K562 (cell line): Measurements from ENCODE around the gene PIK3R6.

Experiments
- BCL6 ChIP-seq: fragments of 250-450 bp; sonication (Bioruptor Pico); IDR thresholded peaks from 2 replicates; pipeline ENCODE4 v1.4.0; 2020
- CTCF ChIP-seq, 3 experiments: IDR thresholded peaks in 2 of 3; conservative IDR thresholded peaks in 1 of 3; 2 replicates each; pipeline ENCODE4 v1.5.1; 2011 to 2012; ENCODE audit warnings: low read length in 3 of 3, mild to moderate bottlenecking in 3 of 3, control low read depth in 2 of 3, improper control_type of control experiment in 1 of 3, inconsistent platforms in 1 of 3, low read depth in 1 of 3, mixed read lengths in 1 of 3, moderate library complexity in 1 of 3; ENCODE audit not compliant: insufficient read depth in 2 of 3
- DDX20 ChIP-seq: fragments of 450-650 bp; IDR thresholded peaks from 2 replicates; pipeline ENCODE4 v1.6.1; 2016; ENCODE audit warnings: missing genetic modification characterization, low read depth, mild to moderate bottlenecking, missing compliant biosample characterization, moderate library complexity
- GTF2F1 ChIP-seq: IDR thresholded peaks from 2 replicates; pipeline ENCODE4 v1.6.1; 2011; ENCODE audit warnings: low read depth, low read length, improper control_type of control experiment
- HDAC2 ChIP-seq: fragments of 450-650 bp; IDR thresholded peaks from 2 replicates; pipeline ENCODE4 v1.6.1; 2016; ENCODE audit warnings: mild to moderate bottlenecking
- KAT8 ChIP-seq: fragments of 450-650 bp; IDR thresholded peaks from 2 replicates; pipeline ENCODE4 v1.6.1; 2016; ENCODE audit warnings: low read depth, mild to moderate bottlenecking
- KLF1 ChIP-seq: fragments of 450-650 bp; IDR thresholded peaks from 2 replicates; pipeline ENCODE4 v1.6.1; 2016; ENCODE audit warnings: missing genetic modification characterization, missing compliant biosample characterization
- POLR2A ChIP-seq: fragments of 450-650 bp; conservative IDR thresholded peaks from 2 replicates; pipeline ENCODE4 v1.6.1; 2016
- RFX5 ChIP-seq: IDR thresholded peaks from 2 replicates; pipeline ENCODE4 v1.6.1; 2011; ENCODE audit warnings: low read depth, mild to moderate bottlenecking, improper control_type of control experiment, low read length
- SMC3 ChIP-seq: conservative IDR thresholded peaks from 2 replicates; pipeline ENCODE4 v1.6.1; 2011; ENCODE audit warnings: low read depth, low read length, improper control_type of control experiment; ENCODE audit not compliant: insufficient read depth
- ZNF3 ChIP-seq: fragments of 250-450 bp; sonication (Bioruptor Pico); IDR thresholded peaks from 2 replicates; pipeline ENCODE4 v1.5.0; 2021; ENCODE audit warnings: mild to moderate bottlenecking, moderate library complexity

- no peak for TF ChIP-seq CTCF (IDR thresholded peaks at IDR 0.05 in 2 of 3, conservative IDR thresholded peaks at IDR 0.05 in 1 of 3; ENCODE audit: insufficient read depth in 2 of 3, low read depth in 1 of 3, low read length in 3 of 3)
- TF ChIP-seq BCL6 (CRISPR knock-in tag), result no peak
- TF ChIP-seq GTF2F1, result no peak
- no peak for TF ChIP-seq HDAC2
- TF ChIP-seq POLR2A, result no peak
- no peak for TF ChIP-seq RFX5
- no peak for TF ChIP-seq KAT8
- TF ChIP-seq SMC3, result no peak
- TF ChIP-seq ZNF3, result no peak
- TF ChIP-seq DDX20, result no peak
- TF ChIP-seq KLF1 (tag), result no peak
These were observed 31.2 kb upstream of the PIK3R6 start for GRCh38 chr17:8898636-8899035.
